WI38 (cell line): ENCODE measurements around the gene RRM2.

Source experiments
- H3K4me3 ChIP-seq: 2 replicates; pipeline ENCODE4 v1.5.1; 2011; ENCODE audit warnings: low read depth, mild to moderate bottlenecking, control low read depth, low read length
- CTCF ChIP-seq: IDR thresholded peaks from 2 replicates; pipeline ENCODE4 v1.5.1; 2012; ENCODE audit warnings: low read depth, mild to moderate bottlenecking, control low read depth, low read length

RRM2 gene

GRCh38 chr2:10078704-10079265, 43.8 kb upstream of the RRM2 start:
- peak overlapping the region; percentile 37 for H3K4me3 ChIP-seq
- no peak for TF ChIP-seq CTCF

- TF ChIP-seq CTCF, result no peak
Observed at GRCh38 chr2:10079266-10079869, 43.2 kb upstream of the RRM2 start.

GRCh38 chr2:10079870-10080535, 42.5 kb upstream of the RRM2 start, which contains the start of gene CYS1:
CYS1 (minus strand) TSS chr2:10080411; CDS start chr2:10080223, 188 bp downstream.
- TF ChIP-seq CTCF, result no peak
- H3K4me3 ChIP-seq, result peak within 1 kb of the TSS; percentile 37

More at GRCh38 chr2:10079266-10079869, 43.2 kb upstream of the RRM2 start:
- peak overlapping the region; percentile 37 for H3K4me3 ChIP-seq

GRCh38 chr2:10080536-10081304, 41.8 kb upstream of the RRM2 start:
- TF ChIP-seq CTCF, result no peak
- no peak overlapping the region for H3K4me3 ChIP-seq

- no peak for TF ChIP-seq CTCF
- H3K4me3 ChIP-seq, result no peak overlapping the region
Observed at GRCh38 chr2:10083046-10083445, 39.5 kb upstream of the RRM2 start.

GRCh38 chr2:10083692-10084211, 38.8 kb upstream of the RRM2 start:
- no peak for TF ChIP-seq CTCF
- no peak overlapping the region for H3K4me3 ChIP-seq
